Caco-2 (cell line): ENCODE measurements around the gene ENTPD1. TPM values are rescaled to one million over a fixed set of nuclear protein-coding genes. Genes with fewer than 3 reads are reported as not detected.

Source experiments
- BruUV-seq: library from RNA; stranded (reverse); fragments of 400-500 nt; replicated peaks from 2 replicates; lab custom pipeline; 2021; lab: Mats Ljungman, UMichigan
- CTCF ChIA-PET: fragments of 300-600 bp; sonication (Branson Sonifier 250); formaldehyde crosslinking; loops from one replicate; lab custom pipeline; 2022; ENCODE audit warnings: antibody characterized with exemption; lab: Charles Lee
- POLR2A ChIA-PET: fragments of 300-600 bp; sonication (Branson Sonifier 250); formaldehyde crosslinking; loops from one replicate; lab custom pipeline; 2022; ENCODE audit warnings: antibody characterized with exemption; lab: Charles Lee
- DNase-seq, 2 experiments: peaks; one replicate each; pipeline versions ENCODE4 v3.0.0 to v3.0.0-alpha.2; 2020 to 2022
- H3K27me3 ChIP-seq: replicated peaks from 2 replicates; pipeline ENCODE4 v1.6.0; 2011; ENCODE audit warnings: low read length; ENCODE audit not compliant: control insufficient read depth, insufficient read depth
- H3K36me3 ChIP-seq: 2 replicates; pipeline ENCODE4 v1.5.1; 2011; ENCODE audit warnings: low read length; ENCODE audit not compliant: control insufficient read depth, insufficient read depth
- H3K4me1 ChIP-seq: fragments of 250-450 bp; sonication (Bioruptor Pico); 2 replicates; pipeline ENCODE4 v1.5.1; 2020; ENCODE audit warnings: mild to moderate bottlenecking
- H3K4me3 ChIP-seq: 2 replicates; pipeline ENCODE4 v1.5.1; 2011; ENCODE audit warnings: low read depth, mild to moderate bottlenecking, control low read depth, low read length
- H3K9me3 ChIP-seq: fragments of 250-450 bp; sonication (Bioruptor Pico); 2 replicates; pipeline ENCODE4 v1.5.1; 2020; ENCODE audit warnings: mild to moderate bottlenecking, moderate library complexity
- H3K27ac Mint-ChIP-seq: one replicate; pipeline ENCODE4 v1.8.0; 2022; ENCODE audit warnings: mixed read lengths; ENCODE audit not compliant: unreplicated experiment
- H3K27me3 Mint-ChIP-seq: one replicate; pipeline ENCODE4 v1.8.0; 2022; ENCODE audit warnings: mixed read lengths; ENCODE audit not compliant: insufficient read depth, unreplicated experiment
- H3K36me3 Mint-ChIP-seq: one replicate; pipeline ENCODE4 v1.8.0; 2022; ENCODE audit warnings: mild to moderate bottlenecking, mixed read lengths; ENCODE audit not compliant: insufficient read depth, unreplicated experiment
- H3K4me1 Mint-ChIP-seq: one replicate; pipeline ENCODE4 v1.8.0; 2022; ENCODE audit warnings: low read depth, mixed read lengths; ENCODE audit not compliant: unreplicated experiment
- H3K4me3 Mint-ChIP-seq: one replicate; pipeline ENCODE4 v1.8.0; 2022; ENCODE audit warnings: mild to moderate bottlenecking, moderate library complexity, mixed read lengths; ENCODE audit not compliant: unreplicated experiment
- H3K9me3 Mint-ChIP-seq: one replicate; pipeline ENCODE4 v1.8.0; 2022; ENCODE audit warnings: mixed read lengths; ENCODE audit not compliant: unreplicated experiment
- intact Hi-C: fragments of 100-400 bp; cut with micrococcal nuclease; formaldehyde crosslinking; loops from one replicate; pipeline ENCODE4 v1.10.0; 2022; ENCODE audit not compliant: unreplicated experiment
- total RNA-seq: library from RNA; stranded (reverse); gene quantifications from 2 replicates; pipeline ENCODE4 v1.2.3, GENCODE V29; 2022
- TF ChIP-seq, protein P1 (sequence below), 2 experiments: fragments of 200-600 bp in 1 of 2; IDR thresholded peaks; 1 replicate in 1 of 2; 2 replicates in 1 of 2; pipeline versions ENCODE4 v1.5.1 to v1.8.0; 2011 to 2022; ENCODE audit warnings: antibody characterized with exemption in 1 of 2, control low read depth in 1 of 2, inconsistent platforms in 1 of 2, low read depth in 1 of 2, low read length in 1 of 2, mild to moderate bottlenecking in 1 of 2, moderate library complexity in 1 of 2; ENCODE audit not compliant: insufficient read depth in 1 of 2, severe bottlenecking in 1 of 2, unreplicated experiment in 1 of 2

Gene ENTPD1
- total RNA-seq, 1 experiment from 2014 or later, result 2.2 TPM

- ChIA-PET CTCF (no interaction called here), POLR2A (no interaction called here)
- H3K9me3 ChIP-seq, result no peaks in the 10 kb centered on the region
- no peak overlapping the region for H3K27ac Mint-ChIP-seq
- H3K27me3 Mint-ChIP-seq, result peaks cover 5% of the 10 kb centered on the region
- H3K9me3 Mint-ChIP-seq, result no peaks in the 10 kb centered on the region
- no peaks in the 10 kb centered on the region for H3K36me3 Mint-ChIP-seq
- no peak for DNase-seq
- H3K27me3 ChIP-seq, result no peaks in the 10 kb centered on the region
- BruUV-seq, result no TSS peak
- H3K4me1 ChIP-seq, result no peaks in the 10 kb centered on the region
- no peaks in the 10 kb centered on the region for H3K36me3 ChIP-seq
- H3K4me3 ChIP-seq, result no peak overlapping the region
- TF ChIP-seq, protein P1, sequence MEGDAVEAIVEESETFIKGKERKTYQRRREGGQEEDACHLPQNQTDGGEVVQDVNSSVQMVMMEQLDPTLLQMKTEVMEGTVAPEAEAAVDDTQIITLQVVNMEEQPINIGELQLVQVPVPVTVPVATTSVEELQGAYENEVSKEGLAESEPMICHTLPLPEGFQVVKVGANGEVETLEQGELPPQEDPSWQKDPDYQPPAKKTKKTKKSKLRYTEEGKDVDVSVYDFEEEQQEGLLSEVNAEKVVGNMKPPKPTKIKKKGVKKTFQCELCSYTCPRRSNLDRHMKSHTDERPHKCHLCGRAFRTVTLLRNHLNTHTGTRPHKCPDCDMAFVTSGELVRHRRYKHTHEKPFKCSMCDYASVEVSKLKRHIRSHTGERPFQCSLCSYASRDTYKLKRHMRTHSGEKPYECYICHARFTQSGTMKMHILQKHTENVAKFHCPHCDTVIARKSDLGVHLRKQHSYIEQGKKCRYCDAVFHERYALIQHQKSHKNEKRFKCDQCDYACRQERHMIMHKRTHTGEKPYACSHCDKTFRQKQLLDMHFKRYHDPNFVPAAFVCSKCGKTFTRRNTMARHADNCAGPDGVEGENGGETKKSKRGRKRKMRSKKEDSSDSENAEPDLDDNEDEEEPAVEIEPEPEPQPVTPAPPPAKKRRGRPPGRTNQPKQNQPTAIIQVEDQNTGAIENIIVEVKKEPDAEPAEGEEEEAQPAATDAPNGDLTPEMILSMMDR (IDR thresholded peaks at IDR 0.05; ENCODE audit: insufficient read depth in 1 of 2, low read depth in 1 of 2, low read length in 1 of 2, severe bottlenecking in 1 of 2, unreplicated experiment in 1 of 2), result no peak
- H3K4me1 Mint-ChIP-seq, result peaks cover 11% of the 10 kb centered on the region
- intact Hi-C loops, result no loop called here
- H3K4me3 Mint-ChIP-seq, result no peak overlapping the region
These were observed 3.4 kb downstream of the ENTPD1 start for GRCh38 chr10:95759233-95759826.

DNA sequence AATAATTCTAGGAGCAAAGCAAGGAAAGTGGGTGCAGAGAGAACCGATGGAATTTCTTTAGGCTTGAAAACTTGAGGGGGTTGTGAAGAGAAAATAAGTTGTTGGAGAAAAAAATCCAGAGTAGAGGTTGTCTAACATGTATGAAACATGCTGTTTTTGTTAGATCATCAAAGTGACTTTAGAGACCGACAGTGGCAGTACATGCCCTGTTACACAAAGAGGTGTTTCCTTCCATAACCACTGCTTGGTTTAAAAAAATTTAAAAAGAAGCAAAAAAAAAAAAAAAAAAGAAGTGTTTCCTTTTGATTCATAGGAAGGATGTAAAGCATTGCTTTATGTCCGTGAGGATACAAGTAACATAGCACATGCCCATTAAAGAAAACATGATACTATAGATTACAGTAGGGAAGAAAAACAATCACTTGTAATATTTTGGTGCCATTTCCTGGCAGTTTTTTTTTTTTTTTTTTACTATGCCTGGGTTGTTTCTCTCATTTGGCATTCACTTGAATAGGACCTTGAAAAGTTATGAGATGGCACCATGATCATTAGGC is 6.1 kb downstream of the ENTPD1 start:
- DNase-seq, result no peak
- TF ChIP-seq, protein P1 (IDR thresholded peaks at IDR 0.05; ENCODE audit: insufficient read depth in 1 of 2, low read depth in 1 of 2, low read length in 1 of 2, severe bottlenecking in 1 of 2, unreplicated experiment in 1 of 2), result no peak
- Mint-ChIP-seq H3K4me3 (no peak overlapping the region), H3K27ac (no peak overlapping the region), H3K4me1 (no peaks in the 10 kb centered on the region), H3K27me3 (peaks cover 5% of the 10 kb centered on the region), H3K9me3 (peaks cover 8% of the 10 kb centered on the region), H3K36me3 (no peaks in the 10 kb centered on the region)
- ChIA-PET CTCF (no interaction called here), POLR2A (no interaction called here)
- H3K4me3 ChIP-seq, result no peak overlapping the region
- intact Hi-C loops, result no loop called here
- no TSS peak for BruUV-seq
- no peaks in the 10 kb centered on the region for H3K36me3 ChIP-seq
- H3K4me1 ChIP-seq, result no peaks in the 10 kb centered on the region
- no peaks in the 10 kb centered on the region for H3K27me3 ChIP-seq
- no peaks in the 10 kb centered on the region for H3K9me3 ChIP-seq

GRCh38 chr10:95767884-95768556 is 12.1 kb downstream of the ENTPD1 start:
- DNase-seq, result no peak
- ChIA-PET POLR2A (no interaction called here), CTCF (interaction anchor here (0.5 kb wide), 1 partner anchor 462 kb away, joined by 3 read pairs; no protein-coding TSS in a partner anchor)
- no peaks in the 10 kb centered on the region for H3K36me3 Mint-ChIP-seq
- H3K27me3 Mint-ChIP-seq, result peaks cover 5% of the 10 kb centered on the region
- no peaks in the 10 kb centered on the region for H3K4me1 Mint-ChIP-seq
- no peaks in the 10 kb centered on the region for H3K9me3 ChIP-seq
- no peaks in the 10 kb centered on the region for H3K4me1 ChIP-seq
- no peak overlapping the region for H3K4me3 Mint-ChIP-seq
- peaks cover 18% of the 10 kb centered on the region for H3K9me3 Mint-ChIP-seq
- H3K4me3 ChIP-seq, result no peak overlapping the region
- BruUV-seq, result no TSS peak
- no peaks in the 10 kb centered on the region for H3K27me3 ChIP-seq
- no peaks in the 10 kb centered on the region for H3K36me3 ChIP-seq
- H3K27ac Mint-ChIP-seq, result no peak overlapping the region
- TF ChIP-seq, protein P1 (IDR thresholded peaks at IDR 0.05; ENCODE audit: insufficient read depth in 1 of 2, low read depth in 1 of 2, low read length in 1 of 2, severe bottlenecking in 1 of 2, unreplicated experiment in 1 of 2), result no peak
- intact Hi-C loops, result no loop called here
